Activated CD8-positive, alpha-beta T cell treated with anti-CD3 and anti-CD28 coated beads for 36 hours (primary cell): Measurements from ENCODE around the gene ZSCAN12. TPM values are rescaled to one million over a fixed set of nuclear protein-coding genes. Genes with fewer than 3 reads are reported as not detected.

ENCODE experiments used
- ATAC-seq: fragments of 200-7000 bp; cut with Tn5 transposase; one replicate; pipeline ENCODE4 v1.10.0; 2021; ENCODE audit warnings: mild to moderate bottlenecking, moderate library complexity
- CTCF ChIA-PET: fragments of 350-600 bp; sonication (Branson Sonifier 250); formaldehyde crosslinking; loops from one replicate; lab custom pipeline; 2021; ENCODE audit warnings: antibody characterized with exemption; lab: Charles Lee
- POLR2A ChIA-PET: fragments of 350-600 bp; sonication (Branson Sonifier 250); formaldehyde crosslinking; loops from one replicate; lab custom pipeline; 2021; ENCODE audit warnings: antibody characterized with exemption; lab: Charles Lee
- DNase-seq: peaks from one replicate; pipeline ENCODE4 v3.0.0-alpha.2; 2020
- H3K27ac Mint-ChIP-seq: one replicate; pipeline ENCODE4 v1.8.0; 2021; ENCODE audit warnings: mild to moderate bottlenecking, mixed read lengths
- H3K27me3 Mint-ChIP-seq: one replicate; pipeline ENCODE4 v1.8.0; 2021; ENCODE audit warnings: mixed read lengths
- H3K36me3 Mint-ChIP-seq: one replicate; pipeline ENCODE4 v1.8.0; 2021; ENCODE audit warnings: low read depth, mixed read lengths
- H3K4me1 Mint-ChIP-seq: one replicate; pipeline ENCODE4 v1.8.0; 2021; ENCODE audit warnings: low read depth, mixed read lengths
- H3K4me3 Mint-ChIP-seq: one replicate; pipeline ENCODE4 v1.8.0; 2021; ENCODE audit warnings: mild to moderate bottlenecking, moderate library complexity, mixed read lengths
- H3K9me3 Mint-ChIP-seq: one replicate; pipeline ENCODE4 v1.8.0; 2021; ENCODE audit warnings: mixed read lengths
- CTCF ChIP-seq: fragments of 200-600 bp; IDR thresholded peaks from one replicate; pipeline ENCODE4 v1.8.0; 2022; ENCODE audit warnings: antibody characterized with exemption, mild to moderate bottlenecking
- intact Hi-C: fragments of 100-400 bp; cut with micrococcal nuclease; formaldehyde crosslinking; loops from one replicate; pipeline ENCODE4 v1.10.0; 2022
- total RNA-seq, 2 experiments: library from RNA; stranded (reverse); gene quantifications; one replicate each; pipeline ENCODE4 v1.2.3, GENCODE V29; 2021

Gene ZSCAN12
- total RNA-seq, 2 experiments from 2014 or later: 7.1 to 7.4 TPM

GRCh38 chr6:28347119-28347518 is 52.4 kb downstream of the ZSCAN12 start:
- no peak for TF ChIP-seq CTCF
- Mint-ChIP-seq H3K9me3 (no peaks in the 10 kb centered on the region), H3K4me3 (no peak overlapping the region), H3K36me3 (no peaks in the 10 kb centered on the region), H3K27ac (no peak overlapping the region), H3K27me3 (peaks cover 7% of the 10 kb centered on the region), H3K4me1 (peaks cover 17% of the 10 kb centered on the region)
- ChIA-PET POLR2A (interaction anchor here (1.3 kb wide), 1 partner anchor 11 kb away, joined by 3 read pairs; the partner anchor contains the start of gene ZSCAN31), CTCF (interaction anchor here (0.7 to 1.4 kb wide), 3 partner anchors 9 to 223 kb away, joined by 3 to 5 read pairs (median 4); partner anchors contain the start of gene ZSCAN16)
- intact Hi-C loops: no loop called here
- DNase-seq (no peak), ATAC-seq (no peak)

GRCh38 chr6:28345201-28345600 is 54.3 kb downstream of the ZSCAN12 start:
- intact Hi-C loops: no loop called here
- no peak for ATAC-seq
- Mint-ChIP-seq H3K27me3 (peaks cover 7% of the 10 kb centered on the region), H3K9me3 (peaks cover 11% of the 10 kb centered on the region), H3K27ac (no peak overlapping the region), H3K36me3 (peaks cover 2% of the 10 kb centered on the region), H3K4me3 (no peak overlapping the region), H3K4me1 (peaks cover 5% of the 10 kb centered on the region)
- no peak for DNase-seq
- ChIA-PET CTCF (no interaction called here), POLR2A (interaction anchor here (0.7 to 0.9 kb wide), 2 partner anchors 9 to 78 kb away, joined by 3 to 4 read pairs; partner anchors contain the start of genes ZSCAN26 and ZSCAN31)
- no peak for TF ChIP-seq CTCF

DNA sequence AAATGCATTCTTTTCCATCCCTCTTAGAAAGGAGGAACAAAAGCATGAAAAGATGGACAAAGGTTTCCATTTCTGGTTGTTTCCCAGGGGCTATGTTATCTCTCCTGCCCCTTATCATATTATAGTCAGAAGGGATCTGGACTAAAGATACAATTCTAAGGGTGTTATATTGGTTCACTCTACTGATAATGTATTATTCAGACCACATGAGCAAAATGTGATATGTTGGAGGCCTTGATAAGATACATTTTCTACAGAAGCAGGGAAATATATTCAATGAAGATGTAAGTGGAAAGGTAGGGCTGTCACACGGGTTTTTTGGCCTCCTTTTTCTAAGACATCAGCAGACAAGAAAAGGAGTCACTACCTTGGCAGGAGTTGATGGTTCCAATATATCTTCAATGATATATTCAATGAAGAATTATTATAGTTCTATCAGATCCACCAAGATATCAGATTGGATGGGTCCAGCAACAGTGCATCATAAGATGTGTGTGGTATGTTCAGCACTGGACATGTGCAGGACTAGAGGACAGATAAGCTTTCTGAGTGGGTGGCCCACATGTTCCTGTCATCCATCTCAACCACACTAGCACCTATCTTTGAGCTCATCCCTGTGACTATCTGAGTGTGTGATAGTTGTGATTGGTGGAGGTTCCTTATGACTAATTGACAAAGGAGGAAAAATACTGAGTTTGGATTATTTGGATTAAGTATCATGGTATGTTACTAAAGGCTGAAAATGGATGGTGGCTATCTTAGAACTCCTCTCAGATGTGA is 55.5 kb downstream of the ZSCAN12 start:
- POLR2A ChIA-PET: no interaction called here

DNA sequence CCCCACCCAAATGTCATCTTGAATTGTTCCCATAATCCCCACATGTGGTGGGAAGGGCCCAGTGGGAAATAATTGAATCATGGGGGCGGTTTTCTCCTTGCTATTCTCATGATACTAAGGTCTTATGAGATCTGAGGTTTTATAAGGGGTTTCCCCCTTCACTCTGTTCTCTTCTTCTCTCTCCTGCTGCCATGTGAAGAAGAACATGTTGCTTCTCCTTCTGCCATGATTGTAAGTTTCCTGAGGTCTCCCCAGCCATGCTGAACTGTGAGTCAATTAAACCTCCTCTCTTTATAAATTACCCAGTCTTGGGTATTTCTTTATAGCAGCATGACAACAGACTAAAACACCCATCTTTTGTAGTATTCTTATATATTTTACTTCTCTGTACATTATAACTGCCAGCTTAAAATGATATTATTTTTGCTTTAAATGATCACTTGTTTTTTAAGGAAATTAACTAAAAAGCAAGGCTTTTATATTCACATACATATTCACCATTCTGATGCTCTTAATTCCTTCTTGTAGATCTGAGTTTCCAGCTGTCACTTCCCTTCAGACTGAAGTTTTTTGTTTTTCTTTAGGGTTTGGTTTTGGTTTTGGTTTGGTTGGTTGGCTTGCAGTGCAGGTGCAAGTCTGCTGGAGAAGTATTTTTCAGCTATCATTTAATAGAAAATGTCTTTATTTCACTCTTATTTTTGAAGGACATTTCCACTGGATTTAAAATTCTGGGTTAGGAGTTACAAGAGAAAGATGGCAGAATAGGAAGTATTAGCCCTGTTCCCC is 59.0 kb downstream of the ZSCAN12 start:
- intact Hi-C loops: no loop called here
- POLR2A ChIA-PET: interaction anchor here (0.8 to 1.2 kb wide), 2 partner anchors 15 to 42 kb away, joined by 3 to 4 read pairs; no protein-coding TSS in a partner anchor
- Mint-ChIP-seq H3K4me1 (peaks cover 4% of the 10 kb centered on the region), H3K36me3 (peaks cover 6% of the 10 kb centered on the region), H3K9me3 (peaks cover 18% of the 10 kb centered on the region), H3K27me3 (no peaks in the 10 kb centered on the region), H3K4me3 (no peak overlapping the region), H3K27ac (no peak overlapping the region)
- no peak for TF ChIP-seq CTCF
- no peak for DNase-seq
- CTCF ChIA-PET: interaction anchor here (1.0 kb wide), 1 partner anchor 16 kb away, joined by 3 read pairs; no protein-coding TSS in a partner anchor
- ATAC-seq: no peak

More for the DNA sequence above, 55.5 kb downstream of the ZSCAN12 start:
- no peak for TF ChIP-seq CTCF
- no peak for DNase-seq
- H3K27ac Mint-ChIP-seq: no peak overlapping the region
- H3K4me1 Mint-ChIP-seq: peaks cover 4% of the 10 kb centered on the region
- H3K36me3 Mint-ChIP-seq: peaks cover 6% of the 10 kb centered on the region
- H3K9me3 Mint-ChIP-seq: peaks cover 18% of the 10 kb centered on the region
- H3K27me3 Mint-ChIP-seq: peaks cover 7% of the 10 kb centered on the region
- CTCF ChIA-PET: no interaction called here
- H3K4me3 Mint-ChIP-seq: no peak overlapping the region
- intact Hi-C loops: no loop called here
- ATAC-seq: no peak
